COLO668 (cell line): Measurements from ENCODE around the gene CSNK1D.
"Not testable (repeated sequence)": the region's sequence is repeated elsewhere in the genome, so short reads cannot be mapped to it uniquely, and the experiment has no call there.

Source experiments
- DNase-seq: peaks from one replicate; lab custom pipeline; 2025; ENCODE audit not compliant: unreplicated experiment; lab: John Stamatoyannopoulos, UW

CSNK1D gene

GRCh38 chr17:82275326-82275725 lies 1.8 kb upstream of the CSNK1D start:
- DNase-seq, result no peak

- no peak for DNase-seq
Observed at GRCh38 chr17:82274134-82275020, 877 bp upstream of the CSNK1D start.

GRCh38 chr17:82272495-82273326 lies 789 bp downstream of the CSNK1D start:
- DNase-seq, result peak; percentile 15

- no peak for DNase-seq
Observed at GRCh38 chr17:82271401-82271800, 2.1 kb downstream of the CSNK1D start.

GRCh38 chr17:82270651-82271050 lies 2.8 kb downstream of the CSNK1D start:
- no peak for DNase-seq

- no peak for DNase-seq
Observed at GRCh38 chr17:82269882-82270500, 3.5 kb downstream of the CSNK1D start.

GRCh38 chr17:82269138-82269881 lies 4.2 kb downstream of the CSNK1D start:
- no peak for DNase-seq

- peak; percentile 81 for DNase-seq
Observed at GRCh38 chr17:82267575-82268379, 5.7 kb downstream of the CSNK1D start.

GRCh38 chr17:82266142-82266541 lies 7.4 kb downstream of the CSNK1D start:
- DNase-seq, result no peak

GRCh38 chr17:82263641-82264040 lies 9.9 kb downstream of the CSNK1D start:
- no peak for DNase-seq

GRCh38 chr17:82262344-82262743 lies 11.2 kb downstream of the CSNK1D start:
- no peak for DNase-seq

GRCh38 chr17:82259972-82260961 lies 13.2 kb downstream of the CSNK1D start:
- DNase-seq, result not testable (repeated sequence)

GRCh38 chr17:82258555-82258954 lies 14.9 kb downstream of the CSNK1D start:
- DNase-seq, result no peak

GRCh38 chr17:82257473-82257872 lies 16.0 kb downstream of the CSNK1D start:
- DNase-seq, result peak; percentile 3

GRCh38 chr17:82256242-82256885 lies 17.1 kb downstream of the CSNK1D start:
- DNase-seq, result no peak

- no peak for DNase-seq
Observed at GRCh38 chr17:82255402-82255972, 18.0 kb downstream of the CSNK1D start.

- DNase-seq, result not testable (repeated sequence)
Observed at GRCh38 chr17:82254746-82255145, 18.8 kb downstream of the CSNK1D start.

- DNase-seq, result not testable (repeated sequence)
Observed at GRCh38 chr17:82254096-82254495, 19.4 kb downstream of the CSNK1D start.
